Measurements from ENCODE around the gene CAPS. TPM values are rescaled to one million over a fixed set of nuclear protein-coding genes. Genes with fewer than 3 reads are reported as not detected.

The CAPS gene
- total RNA-seq, 1 donor from 2014 or later = 9.3 TPM

DNA sequence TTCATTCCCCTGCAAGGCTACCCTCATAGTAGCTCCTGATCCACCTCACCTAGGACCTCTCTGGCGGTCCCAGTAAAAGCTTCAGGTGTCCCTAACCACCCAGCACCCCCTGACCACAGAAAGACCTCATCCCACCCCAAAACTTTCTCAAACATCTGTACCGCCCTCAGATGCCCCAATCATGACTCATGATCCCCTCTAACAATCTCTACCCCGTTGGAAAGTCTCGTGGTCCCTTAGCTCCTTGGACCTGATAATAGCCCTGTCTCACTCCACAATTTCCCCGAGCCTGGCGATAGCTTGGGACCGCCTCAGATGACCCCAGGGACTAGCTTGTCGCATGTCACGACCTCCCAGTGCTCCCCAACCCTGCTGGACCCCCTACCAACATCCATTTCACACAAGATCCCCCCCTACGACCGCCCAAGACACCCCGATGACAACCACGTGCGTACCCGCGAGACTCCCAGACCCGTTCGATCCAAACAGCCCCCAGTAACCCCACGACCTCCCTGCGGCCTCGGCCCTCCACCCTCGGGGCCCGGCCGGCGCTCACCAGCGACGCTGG lies 10.9 kb upstream of the CAPS start:
- peak overlapping the region; percentile 100 for H3K4me3 Mint-ChIP-seq (ENCODE audit: unreplicated experiment)
- DNase-seq (ENCODE audit: low spot score) = no peak
- TF ChIP-seq, protein P1, sequence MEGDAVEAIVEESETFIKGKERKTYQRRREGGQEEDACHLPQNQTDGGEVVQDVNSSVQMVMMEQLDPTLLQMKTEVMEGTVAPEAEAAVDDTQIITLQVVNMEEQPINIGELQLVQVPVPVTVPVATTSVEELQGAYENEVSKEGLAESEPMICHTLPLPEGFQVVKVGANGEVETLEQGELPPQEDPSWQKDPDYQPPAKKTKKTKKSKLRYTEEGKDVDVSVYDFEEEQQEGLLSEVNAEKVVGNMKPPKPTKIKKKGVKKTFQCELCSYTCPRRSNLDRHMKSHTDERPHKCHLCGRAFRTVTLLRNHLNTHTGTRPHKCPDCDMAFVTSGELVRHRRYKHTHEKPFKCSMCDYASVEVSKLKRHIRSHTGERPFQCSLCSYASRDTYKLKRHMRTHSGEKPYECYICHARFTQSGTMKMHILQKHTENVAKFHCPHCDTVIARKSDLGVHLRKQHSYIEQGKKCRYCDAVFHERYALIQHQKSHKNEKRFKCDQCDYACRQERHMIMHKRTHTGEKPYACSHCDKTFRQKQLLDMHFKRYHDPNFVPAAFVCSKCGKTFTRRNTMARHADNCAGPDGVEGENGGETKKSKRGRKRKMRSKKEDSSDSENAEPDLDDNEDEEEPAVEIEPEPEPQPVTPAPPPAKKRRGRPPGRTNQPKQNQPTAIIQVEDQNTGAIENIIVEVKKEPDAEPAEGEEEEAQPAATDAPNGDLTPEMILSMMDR (IDR thresholded peaks at IDR 0.05; ENCODE audit: unreplicated experiment) = no peak
- H3K27ac Mint-ChIP-seq (ENCODE audit: unreplicated experiment) = peak overlapping the region; percentile 96
- peaks cover 13% of the 10 kb centered on the region for H3K27me3 Mint-ChIP-seq (ENCODE audit: unreplicated experiment)
- no peaks in the 10 kb centered on the region for H3K9me3 Mint-ChIP-seq (ENCODE audit: unreplicated experiment)
- H3K4me1 Mint-ChIP-seq (ENCODE audit: unreplicated experiment) = peaks cover 5% of the 10 kb centered on the region
- no peaks in the 10 kb centered on the region for H3K36me3 Mint-ChIP-seq (ENCODE audit: low read depth, unreplicated experiment)

DNA sequence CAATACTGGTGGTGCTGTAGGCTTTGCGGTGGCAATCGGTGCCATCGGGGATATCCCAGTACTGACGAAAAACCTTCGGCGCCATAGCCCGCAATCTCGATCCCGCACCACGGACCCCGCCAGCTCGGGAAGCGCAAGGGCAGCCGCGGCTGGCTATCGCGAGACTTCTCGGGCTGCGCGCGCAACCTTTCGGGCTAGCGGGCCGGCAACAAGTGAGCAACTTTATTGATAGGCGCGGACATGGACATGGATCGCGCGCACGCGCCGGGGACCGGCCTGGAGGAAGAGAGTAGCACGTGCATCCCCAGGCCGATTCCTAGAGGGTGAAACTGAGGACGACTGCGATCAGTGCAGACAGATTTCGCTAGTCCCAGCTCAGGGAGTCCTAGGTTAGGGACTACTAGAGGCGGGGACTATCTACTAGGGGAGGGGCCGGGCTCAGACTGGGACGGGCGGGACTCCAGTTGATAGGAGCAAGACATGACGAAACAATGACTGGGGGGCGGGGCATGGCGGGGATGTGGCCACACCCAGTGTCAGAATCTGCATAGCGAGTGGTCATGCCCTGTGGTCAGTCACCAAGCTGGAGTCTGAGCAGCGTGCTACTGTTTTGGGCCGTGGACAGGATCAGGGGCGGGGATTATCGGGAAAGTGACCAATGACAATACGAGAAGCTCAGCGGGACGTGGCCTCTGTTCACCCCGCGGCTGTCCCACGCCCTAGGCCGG lies 10.3 kb upstream of the CAPS start, which contains the start of gene NDUFA11:
Gene NDUFA11, minus strand, starts transcription at position 167 of the 728 bp plus-strand sequence. Its CDS starts 82 bp downstream, at position 85.
- TF ChIP-seq, protein P1 (IDR thresholded peaks at IDR 0.05; ENCODE audit: unreplicated experiment) = no peak
- peak within 1 kb of the TSS; percentile 96 for H3K27ac Mint-ChIP-seq (ENCODE audit: unreplicated experiment)
- H3K36me3 Mint-ChIP-seq (ENCODE audit: low read depth, unreplicated experiment) = no peaks in the 10 kb centered on the region
- peak within 1 kb of the TSS; percentile 100 for H3K4me3 Mint-ChIP-seq (ENCODE audit: unreplicated experiment)
- peaks cover 5% of the 10 kb centered on the region for H3K4me1 Mint-ChIP-seq (ENCODE audit: unreplicated experiment)
- no peaks in the 10 kb centered on the region for H3K9me3 Mint-ChIP-seq (ENCODE audit: unreplicated experiment)
- H3K27me3 Mint-ChIP-seq (ENCODE audit: unreplicated experiment) = peaks cover 13% of the 10 kb centered on the region
- peak; percentile 98 for DNase-seq (ENCODE audit: low spot score)

DNA sequence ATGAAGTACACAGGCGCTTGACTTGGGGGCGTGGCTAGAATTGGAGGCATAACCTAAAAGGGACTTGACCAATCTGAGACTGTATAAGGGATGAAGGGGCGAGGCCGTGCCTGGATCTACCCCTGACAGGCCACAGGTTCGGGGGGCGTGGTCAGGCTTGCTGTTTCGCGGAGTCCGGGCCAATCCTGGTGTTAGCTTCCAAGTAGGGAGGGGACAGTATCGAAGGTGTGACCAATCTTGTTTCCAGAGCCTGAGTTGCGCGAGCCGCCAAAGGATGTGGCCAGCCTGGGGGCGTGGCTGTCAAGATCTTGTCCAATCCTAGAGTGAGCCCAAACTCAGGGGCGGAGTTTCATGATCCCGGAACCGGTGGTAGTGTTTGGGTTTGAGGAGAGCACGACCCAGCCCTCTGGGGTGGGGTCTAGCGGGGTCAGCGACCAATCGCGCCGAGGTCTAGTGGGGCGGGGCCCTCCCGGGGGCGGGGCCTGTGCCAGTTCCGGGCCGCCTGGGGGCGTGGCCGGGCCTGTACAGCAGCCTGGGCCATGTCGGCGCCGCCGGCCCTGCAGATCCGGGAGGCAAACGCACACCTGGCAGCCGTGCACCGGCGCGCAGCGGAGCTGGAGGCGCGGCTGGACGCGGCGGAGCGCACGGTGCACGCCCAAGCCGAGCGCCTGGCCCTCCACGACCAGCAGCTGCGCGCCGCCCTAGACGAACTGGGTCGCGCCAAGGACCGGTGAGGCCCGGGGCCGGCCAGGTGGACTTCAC lies 9.5 kb upstream of the CAPS start, which contains the start of gene VMAC:
Gene VMAC, plus strand, starts transcription at position 521 of the 762 bp plus-strand sequence. Its CDS starts 19 bp downstream, at position 540.
- peaks cover 13% of the 10 kb centered on the region for H3K27me3 Mint-ChIP-seq (ENCODE audit: unreplicated experiment)
- peaks cover 5% of the 10 kb centered on the region for H3K4me1 Mint-ChIP-seq (ENCODE audit: unreplicated experiment)
- H3K36me3 Mint-ChIP-seq (ENCODE audit: low read depth, unreplicated experiment) = no peaks in the 10 kb centered on the region
- H3K27ac Mint-ChIP-seq (ENCODE audit: unreplicated experiment) = peak within 1 kb of the TSS; percentile 94
- TF ChIP-seq, protein P1 (IDR thresholded peaks at IDR 0.05; ENCODE audit: unreplicated experiment) = no peak
- H3K4me3 Mint-ChIP-seq (ENCODE audit: unreplicated experiment) = peak within 1 kb of the TSS; percentile 100
- H3K9me3 Mint-ChIP-seq (ENCODE audit: unreplicated experiment) = no peaks in the 10 kb centered on the region
- DNase-seq (ENCODE audit: low spot score) = peak; percentile 98

DNA sequence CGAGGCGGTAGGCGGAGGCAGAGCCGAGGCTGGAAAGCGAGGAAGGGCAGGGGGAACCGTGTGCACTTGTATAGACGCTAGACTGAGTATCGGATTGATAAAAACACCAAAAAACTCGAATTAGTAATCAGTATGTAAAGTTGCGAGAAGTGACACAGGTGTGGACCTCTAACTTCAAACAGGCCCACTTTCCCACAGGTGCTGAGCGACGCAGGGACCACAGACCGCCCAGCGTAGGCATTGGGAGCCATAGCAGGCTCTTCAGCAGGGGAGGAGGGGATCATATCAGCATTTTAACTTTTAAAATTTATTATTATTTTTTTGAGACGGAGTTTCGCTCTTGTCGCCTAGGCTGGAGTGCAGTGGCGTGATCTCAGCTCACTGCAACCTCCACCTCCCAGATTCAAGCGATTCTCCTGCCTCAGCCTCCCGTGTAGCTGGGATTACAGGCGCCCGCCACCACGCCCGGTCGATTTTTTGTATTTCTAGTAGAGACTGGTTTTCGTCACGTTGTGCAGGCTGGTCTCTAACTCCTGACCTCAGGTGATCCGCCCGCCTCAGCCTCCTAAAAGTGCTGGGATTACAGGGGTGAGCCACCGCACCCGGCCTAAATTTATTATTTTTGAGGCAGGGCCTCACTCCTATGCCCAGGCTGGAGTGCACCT lies 8.8 kb upstream of the CAPS start:
- H3K36me3 Mint-ChIP-seq (ENCODE audit: low read depth, unreplicated experiment) = no peaks in the 10 kb centered on the region
- TF ChIP-seq, protein P1 (IDR thresholded peaks at IDR 0.05; ENCODE audit: unreplicated experiment) = no peak
- peaks cover 14% of the 10 kb centered on the region for H3K27me3 Mint-ChIP-seq (ENCODE audit: unreplicated experiment)
- H3K4me1 Mint-ChIP-seq (ENCODE audit: unreplicated experiment) = peaks cover 5% of the 10 kb centered on the region
- H3K4me3 Mint-ChIP-seq (ENCODE audit: unreplicated experiment) = peak overlapping the region; percentile 84
- H3K9me3 Mint-ChIP-seq (ENCODE audit: unreplicated experiment) = no peaks in the 10 kb centered on the region
- DNase-seq (ENCODE audit: low spot score) = no peak
- H3K27ac Mint-ChIP-seq (ENCODE audit: unreplicated experiment) = no peak overlapping the region

Measured in endothelial cell (in vitro differentiated cells).